Measurements from ENCODE around the gene ORM1.

The ORM1 gene

DNA sequence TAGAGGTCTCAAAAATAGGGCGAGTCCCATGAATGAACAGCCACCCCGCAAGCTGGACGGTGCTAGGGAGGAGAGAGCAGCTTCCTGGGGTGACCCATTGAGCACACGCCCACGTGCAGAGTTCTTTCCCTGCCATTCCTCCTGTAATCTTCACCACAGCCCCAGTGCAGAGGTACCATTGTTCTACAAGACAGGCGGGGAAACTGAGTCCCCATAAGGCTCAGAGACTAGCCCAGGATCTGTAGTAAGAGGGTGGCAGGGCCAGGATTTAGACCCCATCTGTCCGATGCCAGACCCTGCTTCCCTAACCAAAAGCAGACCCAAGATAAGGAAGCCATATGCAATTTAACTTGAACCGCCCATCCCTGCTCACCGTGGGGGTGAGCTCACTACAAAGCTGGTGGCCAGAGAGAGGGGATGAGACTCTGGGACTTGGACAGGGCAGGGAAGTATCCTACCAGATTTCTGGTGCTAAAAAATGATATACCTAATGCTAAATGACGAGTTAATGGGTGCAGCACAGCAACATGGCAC lies 36.7 kb upstream of the ORM1 start:
- Histone ChIP-seq H3K4me3 (ENCODE audit: low read depth, low read length) (no peak overlapping the region), H3K27ac (no peak overlapping the region), H3K27me3 (replicated peaks) (no peaks in the 10 kb centered on the region), H3K36me3 (replicated peaks) (no peaks in the 10 kb centered on the region)
- in situ Hi-C loops (cut with HindIII; ENCODE audit: low pct_ligation_motif_present, low sequenced_read_pairs), result no loop called here
- no peak for TF ChIP-seq CTCF (IDR thresholded peaks at IDR 0.05; ENCODE audit: low read depth, low read length, missing control alignments)
- DNase-seq, result no peak

GRCh38 chr9:114287001-114287762 lies 35.7 kb upstream of the ORM1 start:
- no peak for TF ChIP-seq CTCF (IDR thresholded peaks at IDR 0.05; ENCODE audit: low read depth, low read length, missing control alignments)
- Histone ChIP-seq H3K27ac (no peak overlapping the region), H3K4me3 (ENCODE audit: low read depth, low read length) (no peak overlapping the region), H3K36me3 (replicated peaks) (no peaks in the 10 kb centered on the region), H3K27me3 (replicated peaks) (no peaks in the 10 kb centered on the region)
- in situ Hi-C loops (cut with HindIII; ENCODE audit: low pct_ligation_motif_present, low sequenced_read_pairs), result no loop called here
- no peak for DNase-seq

DNA sequence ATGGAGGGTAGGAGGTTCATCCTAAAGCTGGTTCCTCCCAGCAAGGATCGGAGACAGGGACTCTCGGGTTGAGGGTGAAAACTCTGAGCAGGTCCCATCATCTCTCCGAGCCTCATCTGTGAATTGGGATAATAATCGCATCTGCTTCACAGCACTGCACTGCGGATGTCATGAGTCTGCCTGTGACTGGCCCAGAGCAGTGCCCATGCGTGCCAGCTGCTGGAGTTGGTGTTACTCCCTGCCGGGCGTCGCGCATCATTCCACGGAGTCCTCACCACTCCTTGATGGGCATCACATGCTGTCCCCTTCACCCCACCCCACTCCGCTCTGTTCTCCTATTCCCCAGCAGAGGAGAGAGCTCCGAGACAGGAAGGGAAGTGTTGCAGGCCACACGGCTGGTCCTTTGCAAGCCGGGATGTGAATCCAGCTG lies 35.1 kb upstream of the ORM1 start:
- no peak for TF ChIP-seq CTCF (IDR thresholded peaks at IDR 0.05; ENCODE audit: low read depth, low read length, missing control alignments)
- Histone ChIP-seq H3K27ac (no peak overlapping the region), H3K36me3 (replicated peaks) (no peaks in the 10 kb centered on the region), H3K4me3 (ENCODE audit: low read depth, low read length) (no peak overlapping the region), H3K27me3 (replicated peaks) (no peaks in the 10 kb centered on the region)
- in situ Hi-C loops (cut with HindIII; ENCODE audit: low pct_ligation_motif_present, low sequenced_read_pairs), result no loop called here
- no peak for DNase-seq

GRCh38 chr9:114288193-114289091 lies 34.5 kb upstream of the ORM1 start:
- TF ChIP-seq CTCF (IDR thresholded peaks at IDR 0.05; ENCODE audit: low read depth, low read length, missing control alignments), result peak; percentile 20
- peak overlapping the region; percentile 15 for H3K27ac ChIP-seq
- in situ Hi-C loops (cut with HindIII; ENCODE audit: low pct_ligation_motif_present, low sequenced_read_pairs), result no loop called here
- H3K36me3 ChIP-seq (replicated peaks), result no peaks in the 10 kb centered on the region
- H3K27me3 ChIP-seq (replicated peaks), result no peaks in the 10 kb centered on the region
- peak; percentile 63 for DNase-seq
- H3K4me3 ChIP-seq (ENCODE audit: low read depth, low read length), result no peak overlapping the region

GRCh38 chr9:114289106-114289505 lies 33.8 kb upstream of the ORM1 start:
- DNase-seq, result no peak
- Histone ChIP-seq H3K36me3 (replicated peaks) (no peaks in the 10 kb centered on the region), H3K4me3 (ENCODE audit: low read depth, low read length) (no peak overlapping the region), H3K27ac (no peak overlapping the region), H3K27me3 (replicated peaks) (no peaks in the 10 kb centered on the region)
- in situ Hi-C loops (cut with HindIII; ENCODE audit: low pct_ligation_motif_present, low sequenced_read_pairs), result no loop called here
- TF ChIP-seq CTCF (IDR thresholded peaks at IDR 0.05; ENCODE audit: low read depth, low read length, missing control alignments), result no peak
